HepG2 (cell line): ENCODE measurements around the gene DYNC1LI1. TPM values are rescaled to one million over a fixed set of nuclear protein-coding genes. Genes with fewer than 3 reads are reported as not detected.

ENCODE experiments used
- CHD4 ChIP-seq: fragments of 200-600 bp; sonication (generic); IDR thresholded peaks from 2 replicates; pipeline ENCODE4 v1.7.0; 2017; ENCODE audit warnings: mild to moderate bottlenecking, low read length, borderline replicate concordance
- HNF4A ChIP-seq: sonication (generic); formaldehyde crosslinking; IDR thresholded peaks from 2 replicates; pipeline ENCODE4 v1.4.0; 2020; ENCODE audit warnings: missing genetic modification reagents
- PHF20 ChIP-seq: sonication (generic); formaldehyde crosslinking; IDR thresholded peaks from 2 replicates; pipeline ENCODE4 v1.5.0; 2020; ENCODE audit warnings: mild to moderate bottlenecking, missing genetic modification reagents
- ZNF543 ChIP-seq: sonication (generic); formaldehyde crosslinking; IDR thresholded peaks from 2 replicates; pipeline ENCODE4 v1.4.0; 2020; ENCODE audit warnings: mild to moderate bottlenecking, missing genetic modification reagents
- polyA plus RNA-seq, 8 experiments: library from polyadenylated mRNA; depleted of rRNA in 3 of 8; stranded (reverse) in 7 of 8; unstranded in 1 of 8; fragments of >200 nt; fragmentation: Illumina TruSeq in 4 of 8; extraction: Trizol in 4 of 8; gene quantifications; 2 replicates each; pipeline versions ENCODE4 v1.2.1 to v1.2.3, GENCODE V29; 2011 to 2016; ENCODE audit warnings: low read depth in 4 of 8, missing spikeins in 1 of 8, mixed read lengths in 1 of 8; ENCODE audit not compliant: insufficient read depth in 1 of 8
- total RNA-seq, 5 experiments: library from RNA; depleted of rRNA; stranded (reverse); fragments of >200 nt; fragmentation: Illumina TruSeq; extraction: Trizol; gene quantifications; 2 replicates each; pipeline ENCODE4 v1.2.3, GENCODE V29; 2016; ENCODE audit warnings: low read depth in 1 of 5
- TF ChIP-seq, protein P1 (sequence below): sonication (generic); formaldehyde crosslinking; IDR thresholded peaks from 2 replicates; pipeline ENCODE4 v1.4.0; 2020; ENCODE audit warnings: mild to moderate bottlenecking, missing genetic modification reagents
- TF ChIP-seq, protein P2 (sequence below): sonication (generic); formaldehyde crosslinking; IDR thresholded peaks from 2 replicates; pipeline ENCODE4 v1.4.0; 2020; ENCODE audit warnings: missing genetic modification reagents, borderline replicate concordance

The DYNC1LI1 gene
- total and polyA plus RNA-seq, 2 of the 13 experiments (the other 11 are each of a cell fraction or from before 2014, with no cell fraction given) = 13.4 to 37.1 TPM

DNA sequence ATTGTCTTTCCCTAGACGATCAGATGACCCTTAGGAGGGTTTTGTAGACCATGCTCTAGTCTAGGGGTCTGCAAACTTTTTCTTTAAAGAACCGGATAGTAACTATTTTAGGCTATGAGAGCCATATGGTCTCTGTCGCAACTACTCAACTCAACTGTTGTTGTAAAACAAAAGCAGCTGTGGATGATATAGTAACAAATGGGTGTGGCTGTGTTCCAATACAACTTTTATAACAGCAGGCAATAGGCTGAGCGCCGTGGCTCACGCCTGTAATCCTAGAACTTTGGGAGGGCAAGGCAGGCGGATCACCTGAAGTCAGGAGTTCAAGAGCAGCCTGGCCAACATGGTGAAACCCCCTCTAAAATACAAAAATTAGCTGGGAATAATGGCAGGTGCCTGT lies 61.9 kb downstream of the DYNC1LI1 start (continued):
- TF ChIP-seq, protein P1, sequence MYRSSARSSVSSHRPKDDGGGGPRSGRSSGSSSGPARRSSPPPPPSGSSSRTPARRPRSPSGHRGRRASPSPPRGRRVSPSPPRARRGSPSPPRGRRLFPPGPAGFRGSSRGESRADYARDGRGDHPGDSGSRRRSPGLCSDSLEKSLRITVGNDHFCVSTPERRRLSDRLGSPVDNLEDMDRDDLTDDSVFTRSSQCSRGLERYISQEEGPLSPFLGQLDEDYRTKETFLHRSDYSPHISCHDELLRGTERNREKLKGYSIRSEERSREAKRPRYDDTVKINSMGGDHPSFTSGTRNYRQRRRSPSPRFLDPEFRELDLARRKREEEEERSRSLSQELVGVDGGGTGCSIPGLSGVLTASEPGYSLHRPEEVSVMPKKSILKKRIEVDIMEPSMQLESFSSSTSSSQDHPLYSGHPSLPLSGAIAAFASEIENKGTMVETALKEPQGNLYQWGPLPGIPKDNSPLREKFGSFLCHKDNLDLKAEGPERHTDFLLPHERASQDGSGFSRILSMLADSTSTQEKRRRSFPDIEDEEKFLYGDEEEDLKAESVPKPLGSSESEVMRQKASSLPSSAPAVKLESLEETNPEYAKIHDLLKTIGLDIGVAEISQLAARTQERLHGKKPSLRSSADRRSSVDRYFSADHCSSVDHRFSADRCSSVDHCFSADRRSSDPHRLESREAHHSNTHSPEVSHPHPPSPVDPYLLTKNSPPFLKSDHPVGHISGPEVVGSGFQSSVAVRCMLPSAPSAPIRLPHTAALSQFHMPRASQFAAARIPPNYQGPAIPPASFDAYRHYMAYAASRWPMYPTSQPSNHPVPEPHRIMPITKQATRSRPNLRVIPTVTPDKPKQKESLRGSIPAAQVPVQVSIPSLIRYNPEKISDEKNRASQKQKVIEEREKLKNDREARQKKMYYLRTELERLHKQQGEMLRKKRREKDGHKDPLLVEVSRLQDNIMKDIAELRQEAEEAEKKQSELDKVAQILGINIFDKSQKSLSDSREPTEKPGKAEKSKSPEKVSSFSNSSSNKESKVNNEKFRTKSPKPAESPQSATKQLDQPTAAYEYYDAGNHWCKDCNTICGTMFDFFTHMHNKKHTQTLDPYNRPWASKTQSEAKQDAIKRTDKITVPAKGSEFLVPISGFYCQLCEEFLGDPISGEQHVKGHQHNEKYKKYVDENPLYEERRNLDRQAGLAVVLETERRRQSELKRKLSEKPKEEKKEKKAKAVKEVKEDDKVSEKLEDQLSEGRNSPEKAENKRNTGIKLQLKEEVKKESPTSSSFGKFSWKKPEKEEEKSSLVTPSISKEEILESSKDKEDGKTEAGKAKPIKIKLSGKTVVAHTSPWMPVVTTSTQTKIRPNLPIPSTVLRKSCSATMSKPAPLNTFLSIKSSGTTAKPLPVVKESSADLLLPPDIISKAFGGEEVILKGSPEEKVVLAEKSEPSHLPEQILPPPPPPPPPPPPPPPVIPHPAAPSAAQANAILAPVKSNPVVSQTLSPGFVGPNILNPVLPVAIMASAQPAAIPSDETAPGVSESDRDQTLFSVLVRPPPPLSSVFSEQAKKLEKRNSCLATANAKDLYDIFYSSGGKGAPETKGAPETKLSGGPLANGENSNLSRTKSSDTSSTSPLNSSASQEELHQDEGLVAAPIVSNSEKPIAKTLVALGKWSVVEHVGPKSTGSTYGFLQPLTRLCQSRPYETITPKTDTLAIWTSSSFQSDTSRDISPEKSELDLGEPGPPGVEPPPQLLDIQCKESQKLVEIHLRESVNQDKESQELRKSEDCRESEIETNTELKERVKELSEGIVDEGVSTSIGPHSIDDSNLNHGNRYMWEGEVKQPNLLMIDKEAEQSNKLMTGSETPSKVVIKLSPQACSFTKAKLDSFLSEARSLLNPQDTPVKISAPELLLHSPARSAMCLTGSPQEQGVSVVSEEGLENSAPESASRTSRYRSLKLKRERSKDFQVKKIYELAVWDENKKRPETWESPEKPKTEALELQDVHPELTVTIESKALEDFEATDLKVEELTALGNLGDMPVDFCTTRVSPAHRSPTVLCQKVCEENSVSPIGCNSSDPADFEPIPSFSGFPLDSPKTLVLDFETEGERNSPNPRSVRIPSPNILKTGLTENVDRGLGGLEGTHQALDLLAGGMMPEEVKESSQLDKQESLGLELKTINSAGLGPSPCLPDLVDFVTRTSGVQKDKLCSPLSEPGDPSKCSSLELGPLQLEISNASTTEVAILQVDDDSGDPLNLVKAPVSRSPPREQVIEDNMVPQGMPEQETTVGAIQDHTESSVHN (CRISPR knock-in tag) = no peak
- TF ChIP-seq, protein P2, sequence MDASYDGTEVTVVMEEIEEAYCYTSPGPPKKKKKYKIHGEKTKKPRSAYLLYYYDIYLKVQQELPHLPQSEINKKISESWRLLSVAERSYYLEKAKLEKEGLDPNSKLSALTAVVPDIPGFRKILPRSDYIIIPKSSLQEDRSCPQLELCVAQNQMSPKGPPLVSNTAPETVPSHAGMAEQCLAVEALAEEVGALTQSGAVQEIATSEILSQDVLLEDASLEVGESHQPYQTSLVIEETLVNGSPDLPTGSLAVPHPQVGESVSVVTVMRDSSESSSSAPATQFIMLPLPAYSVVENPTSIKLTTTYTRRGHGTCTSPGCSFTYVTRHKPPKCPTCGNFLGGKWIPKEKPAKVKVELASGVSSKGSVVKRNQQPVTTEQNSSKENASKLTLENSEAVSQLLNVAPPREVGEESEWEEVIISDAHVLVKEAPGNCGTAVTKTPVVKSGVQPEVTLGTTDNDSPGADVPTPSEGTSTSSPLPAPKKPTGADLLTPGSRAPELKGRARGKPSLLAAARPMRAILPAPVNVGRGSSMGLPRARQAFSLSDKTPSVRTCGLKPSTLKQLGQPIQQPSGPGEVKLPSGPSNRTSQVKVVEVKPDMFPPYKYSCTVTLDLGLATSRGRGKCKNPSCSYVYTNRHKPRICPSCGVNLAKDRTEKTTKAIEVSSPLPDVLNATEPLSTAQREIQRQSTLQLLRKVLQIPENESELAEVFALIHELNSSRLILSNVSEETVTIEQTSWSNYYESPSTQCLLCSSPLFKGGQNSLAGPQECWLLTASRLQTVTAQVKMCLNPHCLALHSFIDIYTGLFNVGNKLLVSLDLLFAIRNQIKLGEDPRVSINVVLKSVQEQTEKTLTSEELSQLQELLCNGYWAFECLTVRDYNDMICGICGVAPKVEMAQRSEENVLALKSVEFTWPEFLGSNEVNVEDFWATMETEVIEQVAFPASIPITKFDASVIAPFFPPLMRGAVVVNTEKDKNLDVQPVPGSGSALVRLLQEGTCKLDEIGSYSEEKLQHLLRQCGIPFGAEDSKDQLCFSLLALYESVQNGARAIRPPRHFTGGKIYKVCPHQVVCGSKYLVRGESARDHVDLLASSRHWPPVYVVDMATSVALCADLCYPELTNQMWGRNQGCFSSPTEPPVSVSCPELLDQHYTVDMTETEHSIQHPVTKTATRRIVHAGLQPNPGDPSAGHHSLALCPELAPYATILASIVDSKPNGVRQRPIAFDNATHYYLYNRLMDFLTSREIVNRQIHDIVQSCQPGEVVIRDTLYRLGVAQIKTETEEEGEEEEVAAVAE = no peak
- TF ChIP-seq CHD4 (no peak), PHF20 (CRISPR knock-in tag) (no peak), ZNF543 (CRISPR knock-in tag) (no peak), HNF4A (CRISPR knock-in tag) (no peak)
- TF ChIP-seq, all 625 proteins: peak for 0
